GM19043 (cell line): Measurements from ENCODE around the gene YY1.
A peak's percentile ranks its signal among the peaks of the same experiment; 100 is the strongest.
"Not testable (repeated sequence)": the region's sequence is repeated elsewhere in the genome, so short reads cannot be mapped to it uniquely, and the experiment has no call there.

Source experiments
- ATAC-seq: cut with Tn5 transposase; IDR thresholded peaks from one replicate; pipeline ENCODE4 v1.9.1; 2021; ENCODE audit warnings: low read depth; ENCODE audit not compliant: unreplicated experiment

The YY1 gene

GRCh38 chr14:100309028-100309737 lies 70.2 kb downstream of the YY1 start:
- ATAC-seq, result no peak

- not testable (repeated sequence) for ATAC-seq
Measured at GRCh38 chr14:100312110-100312876, 73.3 kb downstream of the YY1 start.

- ATAC-seq, result no peak
Measured at GRCh38 chr14:100312877-100313400, 74.0 kb downstream of the YY1 start.

- ATAC-seq, result no peak
Measured at GRCh38 chr14:100313464-100314230, 74.7 kb downstream of the YY1 start.

GRCh38 chr14:100314724-100315123 lies 75.8 kb downstream of the YY1 start:
- ATAC-seq, result no peak

- ATAC-seq, result no peak
Measured at GRCh38 chr14:100317389-100317788, 78.4 kb downstream of the YY1 start.

- peak; percentile 86 for ATAC-seq
Measured at GRCh38 chr14:100317912-100318808, 79.2 kb downstream of the YY1 start.

- ATAC-seq, result no peak
Measured at GRCh38 chr14:100320157-100320856, 81.4 kb downstream of the YY1 start.

GRCh38 chr14:100321473-100322137 lies 82.7 kb downstream of the YY1 start:
- no peak for ATAC-seq

- ATAC-seq, result no peak
Measured at GRCh38 chr14:100322138-100322957, 83.4 kb downstream of the YY1 start.

- no peak for ATAC-seq
Measured at GRCh38 chr14:100323121-100323941, 84.4 kb downstream of the YY1 start, which contains the start of gene SLC25A47. Gene SLC25A47, plus strand, starts transcription at chr14:100323339. Its CDS starts 76 bp downstream, at chr14:100323415.

GRCh38 chr14:100323942-100324307 lies 85.0 kb downstream of the YY1 start:
- ATAC-seq, result no peak

- no peak for ATAC-seq
Measured at GRCh38 chr14:100325231-100325632, 86.3 kb downstream of the YY1 start.

GRCh38 chr14:100325958-100326357 lies 87.0 kb downstream of the YY1 start:
- no peak for ATAC-seq

- ATAC-seq, result no peak
Measured at GRCh38 chr14:100327128-100327527, 88.2 kb downstream of the YY1 start.

- ATAC-seq, result no peak
Measured at GRCh38 chr14:100328495-100329163, 89.7 kb downstream of the YY1 start.
